Head of caudate nucleus (tissue), 42 donors: ENCODE results near the gene CDK4.
"Not testable (repeated sequence)": the region's sequence is repeated elsewhere in the genome, so short reads cannot be mapped to it uniquely, and the experiment has no call there.

Experiments
- DNase-seq, 42 donors: peaks; one replicate each; pipeline versions ENCODE4 v3.0.0 to v3.0.0-alpha.2; 2020 to 2021; ENCODE audit warnings: mixed read lengths in 7 of 42
- intact Hi-C: fragments of 100-400 bp; cut with DNase I; formaldehyde crosslinking; loops from one replicate; pipeline ENCODE4 v1.15.0; 2022

CDK4 gene

GRCh38 chr12:57732726-57733593 lies 19.1 kb downstream of the CDK4 start:
- intact Hi-C loops = no loop called here
- DNase-seq = peak in 2 of 42 donors; percentile 4 to 10

GRCh38 chr12:57732270-57732669 lies 19.8 kb downstream of the CDK4 start:
- intact Hi-C loops = no loop called here
- peak in 1 of 42 donors; percentile 7 for DNase-seq

GRCh38 chr12:57731411-57732080 lies 20.6 kb downstream of the CDK4 start:
- intact Hi-C loops = no loop called here
- DNase-seq = peak in 2 of 42 donors; percentile 4 to 5

GRCh38 chr12:57730336-57731067 lies 21.6 kb downstream of the CDK4 start:
- intact Hi-C loops = no loop called here
- DNase-seq = peak in 2 of 42 donors; percentile 6

GRCh38 chr12:57729321-57729844 lies 22.7 kb downstream of the CDK4 start:
- intact Hi-C loops = no loop called here
- peak in 3 of 42 donors; percentile 11 to 23 (median 22) for DNase-seq

GRCh38 chr12:57727758-57728395 lies 24.2 kb downstream of the CDK4 start:
- intact Hi-C loops = no loop called here
- peak in 5 of 42 donors; percentile 7 to 41 (median 18) for DNase-seq

- peak in 6 of 42 donors; percentile 10 to 68 (median 46) for DNase-seq
- intact Hi-C loops = no loop called here
Observed at GRCh38 chr12:57726884-57727757, 25.0 kb downstream of the CDK4 start.

- peak in 41 of 42 donors; percentile 51 to 89 (median 74) for DNase-seq
- intact Hi-C loops = no loop called here
Observed at GRCh38 chr12:57726151-57726883, 25.8 kb downstream of the CDK4 start.

- DNase-seq = peak in 1 of 42 donors; percentile 23
- intact Hi-C loops = no loop called here
Observed at GRCh38 chr12:57725851-57726150, 26.3 kb downstream of the CDK4 start.

- DNase-seq = peak in 2 of 42 donors; percentile 31 to 34
- intact Hi-C loops = no loop called here
Observed at GRCh38 chr12:57724936-57725740, 27.0 kb downstream of the CDK4 start.

- peak in 2 of 42 donors; percentile 34 to 37 for DNase-seq
- intact Hi-C loops = no loop called here
Observed at GRCh38 chr12:57724003-57724935, 27.8 kb downstream of the CDK4 start.

GRCh38 chr12:57723630-57723962 lies 28.5 kb downstream of the CDK4 start:
- DNase-seq = peak in 1 of 42 donors; percentile 34
- intact Hi-C loops = no loop called here

GRCh38 chr12:57722716-57723629 lies 29.1 kb downstream of the CDK4 start:
- intact Hi-C loops = no loop called here
- peak in 1 of 42 donors; percentile 39 for DNase-seq

- intact Hi-C loops = not testable (repeated sequence)
Observed at GRCh38 chr12:57721846-57722608, 30.1 kb downstream of the CDK4 start.

More at GRCh38 chr12:57721846-57722608, 30.1 kb downstream of the CDK4 start:
- peak in 2 of 42 donors; percentile 37 to 41 for DNase-seq
